Measurements from ENCODE around the gene RGL2.
"Not testable (repeated sequence)": the region's sequence is repeated elsewhere in the genome, so short reads cannot be mapped to it uniquely, and the experiment has no call there.

DNA sequence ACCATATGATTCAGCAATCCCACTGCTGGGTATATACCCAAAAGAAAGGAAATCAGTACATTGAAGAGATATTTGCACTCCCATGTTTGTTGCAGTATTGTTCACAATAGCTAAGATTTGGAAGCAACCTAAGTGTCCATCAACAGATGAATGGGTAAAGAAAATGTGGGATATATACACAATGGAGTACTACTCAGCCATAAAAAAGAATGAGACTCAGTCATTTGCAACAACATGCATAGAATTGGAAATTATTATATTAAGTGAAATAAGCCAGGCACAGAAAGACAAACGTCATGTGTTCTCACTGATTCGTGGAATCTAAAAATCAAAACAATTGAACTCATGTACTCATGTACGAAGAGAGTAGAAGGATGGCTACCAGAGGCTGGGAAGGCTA, 36.3 kb downstream of the RGL2 start:
- not testable (repeated sequence) for TF ChIP-seq POLR2A (IDR thresholded peaks at IDR 0.05)
- TF ChIP-seq, protein P1, sequence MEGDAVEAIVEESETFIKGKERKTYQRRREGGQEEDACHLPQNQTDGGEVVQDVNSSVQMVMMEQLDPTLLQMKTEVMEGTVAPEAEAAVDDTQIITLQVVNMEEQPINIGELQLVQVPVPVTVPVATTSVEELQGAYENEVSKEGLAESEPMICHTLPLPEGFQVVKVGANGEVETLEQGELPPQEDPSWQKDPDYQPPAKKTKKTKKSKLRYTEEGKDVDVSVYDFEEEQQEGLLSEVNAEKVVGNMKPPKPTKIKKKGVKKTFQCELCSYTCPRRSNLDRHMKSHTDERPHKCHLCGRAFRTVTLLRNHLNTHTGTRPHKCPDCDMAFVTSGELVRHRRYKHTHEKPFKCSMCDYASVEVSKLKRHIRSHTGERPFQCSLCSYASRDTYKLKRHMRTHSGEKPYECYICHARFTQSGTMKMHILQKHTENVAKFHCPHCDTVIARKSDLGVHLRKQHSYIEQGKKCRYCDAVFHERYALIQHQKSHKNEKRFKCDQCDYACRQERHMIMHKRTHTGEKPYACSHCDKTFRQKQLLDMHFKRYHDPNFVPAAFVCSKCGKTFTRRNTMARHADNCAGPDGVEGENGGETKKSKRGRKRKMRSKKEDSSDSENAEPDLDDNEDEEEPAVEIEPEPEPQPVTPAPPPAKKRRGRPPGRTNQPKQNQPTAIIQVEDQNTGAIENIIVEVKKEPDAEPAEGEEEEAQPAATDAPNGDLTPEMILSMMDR (IDR thresholded peaks at IDR 0.05): not testable (repeated sequence)
